Measurements from ENCODE around the gene COL5A2.

The COL5A2 gene

GRCh38 chr2:189097934-189098333, 81.6 kb downstream of the COL5A2 start:
- peak overlapping the region; percentile 55 for H3K27ac ChIP-seq

GRCh38 chr2:189096769-189097447, 82.7 kb downstream of the COL5A2 start:
- Histone ChIP-seq H3K27me3 (replicated peaks) (no peaks in the 10 kb centered on the region), H3K36me3 (replicated peaks) (peaks cover 31% of the 10 kb centered on the region), H3K4me3 (ENCODE audit: low read depth, low read length) (no peak overlapping the region), H3K27ac (peak overlapping the region; percentile 55)
- in situ Hi-C loops (cut with HindIII; ENCODE audit: low pct_ligation_motif_present, low sequenced_read_pairs), result no loop called here
- peak; percentile 81 for DNase-seq
- no peak for TF ChIP-seq CTCF (IDR thresholded peaks at IDR 0.05; ENCODE audit: low read depth, low read length, missing control alignments)

More at GRCh38 chr2:189097934-189098333, 81.6 kb downstream of the COL5A2 start:
- H3K27me3 ChIP-seq (replicated peaks), result no peaks in the 10 kb centered on the region
- in situ Hi-C loops (cut with HindIII; ENCODE audit: low pct_ligation_motif_present, low sequenced_read_pairs), result no loop called here
- no peak for DNase-seq
- TF ChIP-seq CTCF (IDR thresholded peaks at IDR 0.05; ENCODE audit: low read depth, low read length, missing control alignments), result no peak
- no peak overlapping the region for H3K4me3 ChIP-seq (ENCODE audit: low read depth, low read length)
- H3K36me3 ChIP-seq (replicated peaks), result peaks cover 25% of the 10 kb centered on the region

- Histone ChIP-seq H3K27ac (no peak overlapping the region), H3K36me3 (replicated peaks) (peaks cover 42% of the 10 kb centered on the region), H3K4me3 (ENCODE audit: low read depth, low read length) (no peak overlapping the region), H3K27me3 (replicated peaks) (no peaks in the 10 kb centered on the region)
- in situ Hi-C loops (cut with HindIII; ENCODE audit: low pct_ligation_motif_present, low sequenced_read_pairs), result no loop called here
- no peak for DNase-seq
- TF ChIP-seq CTCF (IDR thresholded peaks at IDR 0.05; ENCODE audit: low read depth, low read length, missing control alignments), result no peak
Observed at GRCh38 chr2:189095101-189095500, 84.5 kb downstream of the COL5A2 start.

GRCh38 chr2:189092936-189093335, 86.6 kb downstream of the COL5A2 start:
- Histone ChIP-seq H3K36me3 (replicated peaks) (peaks cover 56% of the 10 kb centered on the region), H3K27ac (peak overlapping the region; percentile 61), H3K4me3 (ENCODE audit: low read depth, low read length) (no peak overlapping the region), H3K27me3 (replicated peaks) (no peaks in the 10 kb centered on the region)
- in situ Hi-C loops (cut with HindIII; ENCODE audit: low pct_ligation_motif_present, low sequenced_read_pairs), result no loop called here
- peak; percentile 68 for DNase-seq
- TF ChIP-seq CTCF (IDR thresholded peaks at IDR 0.05; ENCODE audit: low read depth, low read length, missing control alignments), result no peak

- DNase-seq, result peak; percentile 48
- no peak for TF ChIP-seq CTCF (IDR thresholded peaks at IDR 0.05; ENCODE audit: low read depth, low read length, missing control alignments)
- Histone ChIP-seq H3K27me3 (replicated peaks) (no peaks in the 10 kb centered on the region), H3K27ac (peak overlapping the region; percentile 67), H3K4me3 (ENCODE audit: low read depth, low read length) (no peak overlapping the region), H3K36me3 (replicated peaks) (peaks cover 58% of the 10 kb centered on the region)
- in situ Hi-C loops (cut with HindIII; ENCODE audit: low pct_ligation_motif_present, low sequenced_read_pairs), result no loop called here
Observed at GRCh38 chr2:189091253-189091652, 88.3 kb downstream of the COL5A2 start.

Measured in brain microvascular endothelial cell (primary cell).